HG03039 (cell line): Measurements from ENCODE around the gene OR6S1.
"Not testable (repeated sequence)": the region's sequence is repeated elsewhere in the genome, so short reads cannot be mapped to it uniquely, and the experiment has no call there.

Source experiments
- ATAC-seq: cut with Tn5 transposase; IDR thresholded peaks from one replicate; pipeline ENCODE4 v1.9.1; 2021; ENCODE audit warnings: mild to moderate bottlenecking, moderate library complexity; ENCODE audit not compliant: unreplicated experiment

OR6S1 gene

GRCh38 chr14:20612403-20612802 lies 29.1 kb downstream of the OR6S1 start:
- no peak for ATAC-seq

GRCh38 chr14:20611277-20611676 lies 30.2 kb downstream of the OR6S1 start:
- ATAC-seq: no peak

GRCh38 chr14:20610002-20610765 lies 31.3 kb downstream of the OR6S1 start:
- no peak for ATAC-seq

GRCh38 chr14:20609215-20610001 lies 32.1 kb downstream of the OR6S1 start:
- no peak for ATAC-seq

DNA sequence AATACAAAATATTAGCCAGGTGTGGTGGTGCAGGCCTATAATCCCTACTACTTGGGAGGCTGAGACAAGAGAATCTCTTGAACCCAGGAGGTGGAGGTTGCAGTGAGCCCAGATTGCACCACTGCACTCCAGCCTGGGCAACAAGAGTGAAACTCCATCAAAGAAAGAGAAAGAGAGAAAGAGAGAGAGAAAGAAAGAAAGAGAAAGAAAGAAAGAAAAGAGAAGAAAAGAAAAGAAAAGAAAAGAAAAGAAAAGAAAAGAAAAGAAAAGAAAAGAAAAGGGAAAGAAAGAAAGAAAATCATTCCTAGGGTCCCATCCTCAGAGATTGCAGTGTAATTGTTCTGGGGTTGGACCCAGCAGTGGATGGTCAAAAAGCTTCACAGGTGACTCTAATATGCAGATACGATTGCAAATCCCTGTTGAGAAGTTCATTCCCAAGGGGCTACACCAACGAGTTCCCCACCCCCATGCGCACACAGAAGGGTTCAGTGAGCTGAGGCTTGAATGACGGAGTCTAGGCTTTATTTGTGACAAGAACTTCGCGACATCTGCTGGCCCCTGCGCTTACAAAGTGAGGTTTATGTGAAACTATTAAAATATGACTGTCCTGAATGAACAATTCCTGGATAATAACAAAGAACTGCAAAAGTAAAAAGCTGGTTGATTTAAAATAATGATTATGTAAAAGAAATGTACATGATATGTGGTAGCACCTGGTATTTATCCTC lies 32.9 kb downstream of the OR6S1 start:
- ATAC-seq: no peak

GRCh38 chr14:20607617-20608016 lies 33.9 kb downstream of the OR6S1 start:
- no peak for ATAC-seq

DNA sequence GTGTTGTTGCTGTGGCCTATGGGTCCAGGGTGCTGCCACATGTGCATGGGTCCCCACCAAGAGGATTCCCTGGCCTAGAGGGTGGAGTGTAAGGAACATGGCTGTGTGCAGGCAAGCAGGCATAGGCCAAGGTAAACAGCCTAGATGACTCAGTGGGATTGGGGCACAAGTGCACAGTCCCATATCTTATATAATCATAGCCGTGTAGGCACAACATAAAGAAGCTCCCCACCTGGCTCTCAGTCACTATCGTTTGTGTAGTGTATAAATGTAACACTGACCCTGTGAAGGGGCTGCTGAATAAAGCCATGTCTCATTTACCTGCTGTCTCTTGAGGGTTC lies 34.6 kb downstream of the OR6S1 start:
- ATAC-seq: no peak

DNA sequence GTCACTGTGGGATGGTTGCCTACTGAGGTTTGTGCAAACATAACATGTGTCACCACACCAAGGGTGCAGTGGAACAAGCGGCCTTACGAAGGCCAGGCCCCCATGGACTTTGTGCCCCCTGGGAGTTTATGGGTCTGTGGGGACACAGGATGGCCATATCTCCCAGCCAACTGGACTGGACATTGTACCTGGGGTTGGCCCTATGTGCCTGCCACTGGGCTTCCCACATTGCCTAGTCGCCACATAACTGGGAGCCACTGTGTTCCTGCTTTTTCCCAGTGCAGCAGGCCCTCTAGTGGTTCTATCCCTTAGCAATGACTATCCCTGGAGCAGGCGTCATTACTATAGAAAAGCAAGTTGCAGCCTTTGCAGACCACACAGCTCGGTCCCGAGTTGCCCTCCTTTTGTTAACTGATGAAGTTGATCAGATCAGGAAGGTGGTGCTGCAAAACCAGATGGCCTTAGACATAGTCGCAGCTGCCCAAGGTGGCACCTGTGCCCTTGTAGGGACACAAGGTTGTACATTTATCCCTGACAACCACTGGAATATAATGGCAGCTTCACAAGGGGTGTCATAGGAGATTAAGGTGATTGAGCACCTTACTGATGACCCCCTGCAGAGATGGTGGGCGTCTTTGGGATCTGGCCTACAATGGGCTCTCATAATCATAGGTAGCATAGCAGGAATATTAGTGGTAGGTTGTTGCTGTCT lies 35.1 kb downstream of the OR6S1 start:
- ATAC-seq: no peak

DNA sequence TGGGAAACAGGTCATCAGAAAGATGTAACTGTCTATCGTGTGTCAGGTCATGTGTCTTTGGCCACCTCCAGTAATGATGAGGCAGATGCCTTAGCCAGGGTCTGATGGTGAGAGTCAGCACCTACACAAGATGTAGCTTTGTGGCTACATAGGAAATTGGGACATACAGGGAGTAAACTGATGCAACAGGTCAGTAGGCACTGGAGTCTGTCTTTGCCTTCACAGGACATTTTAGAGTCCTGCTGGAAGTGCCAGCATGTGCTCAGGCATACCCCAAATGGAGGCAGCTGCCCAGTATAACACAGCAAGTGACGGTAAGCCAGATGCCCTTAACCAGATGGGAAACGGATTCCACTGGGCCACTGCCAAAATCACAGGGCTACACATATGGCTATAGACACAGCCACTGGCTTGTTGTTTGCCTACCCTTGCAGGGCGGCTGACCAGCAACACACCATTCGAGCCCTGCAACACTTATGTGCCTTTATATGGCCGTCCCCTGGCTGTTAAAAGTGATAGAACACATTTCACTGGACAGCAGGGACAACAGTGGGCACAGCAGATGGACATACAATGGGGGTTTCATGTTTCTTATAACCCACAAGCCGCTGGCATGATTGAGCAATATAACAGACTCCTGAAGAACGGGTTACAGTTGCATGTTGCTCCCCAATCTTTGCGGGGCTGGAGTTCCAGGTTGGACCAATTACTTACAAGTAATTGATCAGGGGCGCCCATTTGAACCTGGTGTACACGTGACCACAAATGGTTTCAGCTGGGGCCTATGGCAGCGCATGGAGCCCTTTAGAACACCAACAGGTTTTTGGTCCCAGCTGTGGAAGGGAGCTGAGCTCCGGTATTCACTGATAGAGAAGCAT lies 37.4 kb downstream of the OR6S1 start:
- no peak for ATAC-seq

DNA sequence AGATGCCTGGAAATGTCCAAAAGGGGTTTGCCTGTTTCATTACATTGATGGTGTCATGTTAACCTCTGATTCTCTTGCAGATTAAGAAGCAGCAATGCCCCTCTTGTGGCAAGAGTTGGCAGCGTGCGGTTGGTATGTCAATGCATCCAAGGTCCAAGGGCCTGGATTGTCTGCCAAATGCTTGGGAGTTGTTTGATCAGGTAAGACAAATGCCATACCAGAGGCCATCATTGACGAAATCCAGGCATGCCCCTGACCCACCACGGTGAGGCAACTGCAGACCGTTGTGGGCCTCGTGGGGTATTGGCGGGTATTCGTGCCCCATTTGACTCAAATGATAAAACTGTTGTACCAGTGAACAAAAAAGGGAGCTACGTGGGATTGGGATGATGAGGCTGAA lies 38.9 kb downstream of the OR6S1 start:
- ATAC-seq: no peak

DNA sequence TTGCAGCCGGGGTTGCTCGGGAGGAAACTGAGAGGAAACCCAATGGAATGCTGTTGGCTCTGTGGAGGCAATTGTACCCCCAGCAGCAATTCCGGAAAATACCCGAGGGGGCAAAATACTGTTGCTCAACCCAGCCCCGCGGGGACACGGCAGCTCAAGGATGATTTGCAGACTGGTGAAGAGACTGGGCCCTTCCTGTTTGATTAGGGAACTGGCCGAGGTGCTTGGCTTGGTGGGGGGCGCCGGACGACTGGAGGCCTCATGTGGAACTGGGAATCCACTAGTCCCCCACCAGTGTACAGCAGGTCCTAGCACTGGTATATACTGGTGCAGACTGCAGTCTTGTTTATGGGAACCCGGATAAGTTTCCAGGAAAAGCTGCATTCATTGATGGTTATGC lies 40.0 kb downstream of the OR6S1 start:
- ATAC-seq: no peak

- no peak for ATAC-seq
Measured at GRCh38 chr14:20597108-20597507, 44.4 kb downstream of the OR6S1 start.

DNA sequence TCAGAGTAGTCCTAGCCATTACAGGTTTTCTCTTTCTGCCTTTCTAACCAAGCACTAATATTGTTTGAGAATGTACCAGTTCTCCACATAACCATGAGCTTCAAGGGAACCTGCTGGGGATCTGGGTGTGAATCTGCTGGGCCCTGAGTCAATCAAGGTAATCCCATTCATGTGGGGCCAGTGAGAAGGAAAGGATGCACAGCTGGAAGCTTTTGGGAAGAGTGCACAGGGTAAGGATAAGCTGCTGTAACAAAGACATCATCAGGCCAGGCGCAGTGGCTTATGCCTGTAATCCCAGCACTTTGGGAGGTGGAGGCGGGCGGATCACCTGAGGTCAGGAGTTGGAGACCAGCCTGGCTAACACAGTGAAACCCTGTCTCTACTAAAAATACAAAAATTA lies 45.8 kb downstream of the OR6S1 start:
- ATAC-seq: not testable (repeated sequence)

- no peak for ATAC-seq
Measured at GRCh38 chr14:20592574-20592973, 48.9 kb downstream of the OR6S1 start.

GRCh38 chr14:20591235-20591634 lies 50.3 kb downstream of the OR6S1 start, which contains the start of gene RNASE12:
Gene RNASE12, minus strand, starts transcription at chr14:20591376. Its CDS starts 653 bp downstream, at chr14:20590723.
- ATAC-seq: no peak
